Esophagus muscularis mucosa (tissue), 4 donors: ENCODE results near the gene GALNT14.

Experiments
- EP300 ChIP-seq: sonication (generic); formaldehyde crosslinking; IDR thresholded peaks from one replicate; pipeline ENCODE4 v1.6.1; 2017; ENCODE audit warnings: antibody characterized with exemption
- POLR2A ChIP-seq: fragments of 450-650 bp; IDR thresholded peaks from one replicate; pipeline ENCODE4 v1.6.1; 2017; ENCODE audit warnings: antibody characterized with exemption, moderate library complexity, mild to moderate bottlenecking, low read depth
- POLR2AphosphoS5 ChIP-seq, 2 donors: sonication (generic); formaldehyde crosslinking; IDR thresholded peaks; one replicate each; pipeline ENCODE4 v1.6.1; 2017; ENCODE audit warnings: antibody characterized with exemption in 2 of 2
- TF ChIP-seq, protein P1 (sequence below), 3 experiments: fragments of 200-600 bp in 2 of 3; fragments of 450-650 bp in 1 of 3; sonication (generic) in 2 of 3; IDR thresholded peaks; one replicate each; pipeline ENCODE4 v1.5.1; 2017 to 2019; ENCODE audit warnings: antibody characterized with exemption in 3 of 3, mild to moderate bottlenecking in 2 of 3, moderate library complexity in 1 of 3

DNA sequence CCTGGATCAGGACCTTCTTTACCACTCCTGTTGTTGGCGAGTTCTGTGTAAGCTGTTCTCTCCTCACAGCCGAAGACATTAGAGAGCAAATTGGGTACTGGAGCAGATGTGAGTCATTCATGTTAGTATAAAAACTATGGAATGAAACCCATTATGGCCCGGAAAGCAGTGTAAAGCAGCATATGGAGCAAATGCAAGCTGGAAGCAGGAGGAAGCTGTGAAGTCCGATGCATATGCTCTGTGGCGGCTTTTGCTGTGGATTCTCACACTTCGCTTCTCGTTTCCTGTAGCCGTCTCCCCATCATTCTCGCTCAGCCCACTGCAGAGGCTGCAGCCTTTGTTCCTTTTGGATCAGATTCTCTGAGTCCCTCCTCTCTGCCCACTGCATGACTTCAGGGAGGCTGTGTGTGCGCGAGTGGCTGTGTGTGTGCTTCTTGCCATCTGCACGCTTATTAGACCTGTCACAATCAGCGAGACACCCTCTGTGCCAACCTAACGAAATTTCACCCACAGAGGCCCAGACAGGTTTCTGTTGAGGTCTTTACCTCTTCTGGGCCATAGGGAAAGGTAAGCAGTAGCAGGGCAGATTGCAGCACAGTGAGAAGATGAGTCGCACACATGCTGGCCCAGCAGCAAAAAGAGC lies 3.3 kb upstream of the GALNT14 start:
- no peak for TF ChIP-seq POLR2AphosphoS5 (IDR thresholded peaks at IDR 0.05)
- TF ChIP-seq, protein P1, sequence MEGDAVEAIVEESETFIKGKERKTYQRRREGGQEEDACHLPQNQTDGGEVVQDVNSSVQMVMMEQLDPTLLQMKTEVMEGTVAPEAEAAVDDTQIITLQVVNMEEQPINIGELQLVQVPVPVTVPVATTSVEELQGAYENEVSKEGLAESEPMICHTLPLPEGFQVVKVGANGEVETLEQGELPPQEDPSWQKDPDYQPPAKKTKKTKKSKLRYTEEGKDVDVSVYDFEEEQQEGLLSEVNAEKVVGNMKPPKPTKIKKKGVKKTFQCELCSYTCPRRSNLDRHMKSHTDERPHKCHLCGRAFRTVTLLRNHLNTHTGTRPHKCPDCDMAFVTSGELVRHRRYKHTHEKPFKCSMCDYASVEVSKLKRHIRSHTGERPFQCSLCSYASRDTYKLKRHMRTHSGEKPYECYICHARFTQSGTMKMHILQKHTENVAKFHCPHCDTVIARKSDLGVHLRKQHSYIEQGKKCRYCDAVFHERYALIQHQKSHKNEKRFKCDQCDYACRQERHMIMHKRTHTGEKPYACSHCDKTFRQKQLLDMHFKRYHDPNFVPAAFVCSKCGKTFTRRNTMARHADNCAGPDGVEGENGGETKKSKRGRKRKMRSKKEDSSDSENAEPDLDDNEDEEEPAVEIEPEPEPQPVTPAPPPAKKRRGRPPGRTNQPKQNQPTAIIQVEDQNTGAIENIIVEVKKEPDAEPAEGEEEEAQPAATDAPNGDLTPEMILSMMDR (IDR thresholded peaks at IDR 0.05), result no peak
- TF ChIP-seq POLR2A, result no peak
- no peak for TF ChIP-seq EP300
